Esophagus muscularis mucosa (tissue), 4 donors: ENCODE results near the gene CES2. TPM values are rescaled to one million over a fixed set of nuclear protein-coding genes. Genes with fewer than 3 reads are reported as not detected.

ENCODE experiments used
- DNase-seq: peaks from one replicate; pipeline ENCODE4 v3.0.0-alpha.2; 2017; ENCODE audit errors: extremely low spot score
- H3K27ac ChIP-seq, 4 donors: fragments of 200-600 bp; sonication (generic); replicated peaks in 1 of 4; 1 replicate in 3 of 4; 2 replicates in 1 of 4; pipeline ENCODE4 v1.5.1; 2016 to 2019; ENCODE audit warnings: mild to moderate bottlenecking in 1 of 4
- H3K27me3 ChIP-seq, 4 donors: fragments of 200-600 bp; sonication (generic); one replicate each; pipeline versions ENCODE4 v1.5.1 to v1.6.0; 2016 to 2019
- H3K36me3 ChIP-seq, 4 donors: fragments of 200-600 bp; sonication (generic); one replicate each; pipeline ENCODE4 v1.5.1; 2016 to 2019
- H3K4me1 ChIP-seq, 4 donors: fragments of 200-600 bp; sonication (generic); one replicate each; pipeline ENCODE4 v1.5.1; 2016 to 2019
- H3K4me3 ChIP-seq, 4 donors: fragments of 200-600 bp; sonication (generic); 1 replicate in 2 of 4; 2 replicates in 2 of 4; pipeline ENCODE4 v1.5.1; 2016 to 2019; ENCODE audit warnings: mild to moderate bottlenecking in 4 of 4, moderate library complexity in 1 of 4
- H3K9me3 ChIP-seq, 4 donors: fragments of 200-600 bp; sonication (generic); 1 replicate in 3 of 4; 2 replicates in 1 of 4; pipeline ENCODE4 v1.5.1; 2016 to 2019
- CTCF ChIP-seq, 3 experiments: fragments of 200-600 bp in 2 of 3; fragments of 450-650 bp in 1 of 3; sonication (generic) in 2 of 3; IDR thresholded peaks; one replicate each; pipeline ENCODE4 v1.5.1; 2017 to 2019; ENCODE audit warnings: antibody characterized with exemption in 3 of 3, mild to moderate bottlenecking in 2 of 3, moderate library complexity in 1 of 3
- EP300 ChIP-seq: sonication (generic); formaldehyde crosslinking; IDR thresholded peaks from one replicate; pipeline ENCODE4 v1.6.1; 2017; ENCODE audit warnings: antibody characterized with exemption
- POLR2A ChIP-seq: fragments of 450-650 bp; IDR thresholded peaks from one replicate; pipeline ENCODE4 v1.6.1; 2017; ENCODE audit warnings: antibody characterized with exemption, moderate library complexity, mild to moderate bottlenecking, low read depth
- POLR2AphosphoS5 ChIP-seq, 2 donors: sonication (generic); formaldehyde crosslinking; IDR thresholded peaks; one replicate each; pipeline ENCODE4 v1.6.1; 2017; ENCODE audit warnings: antibody characterized with exemption in 2 of 2
- WGBS: methylation state at CpG from one replicate; pipeline ENCODE4 v1.1.5; 2018; 5-methylcytosine and 5-hydroxymethylcytosine counted together
- intact Hi-C: fragments of 100-400 bp; cut with DNase I; formaldehyde crosslinking; loops from one replicate; pipeline ENCODE4 v1.15.1; 2023
- total RNA-seq, 4 donors: library from RNA; depleted of rRNA; stranded (reverse); fragments of >200 nt; gene quantifications; one replicate each; pipeline versions ENCODE4 v1.1.0 to v1.2.1, GENCODE V29; 2016

Gene CES2
- total RNA-seq, 4 donors from 2014 or later = 22.0 to 29.7 (median 26.8) TPM

- Histone ChIP-seq H3K9me3 (no peaks in the 10 kb centered on the region), H3K4me3 (no peak overlapping the region), H3K27ac (no peak overlapping the region), H3K36me3 (no peaks in the 10 kb centered on the region), H3K27me3 (peaks cover 0 to 6% (median 0%) of the 10 kb centered on the region in 4 donors), H3K4me1 (no peaks in the 10 kb centered on the region)
- no peak for TF ChIP-seq POLR2A
- no peak for TF ChIP-seq EP300
- TF ChIP-seq POLR2AphosphoS5 (IDR thresholded peaks at IDR 0.05) = no peak
- no peak for TF ChIP-seq CTCF (IDR thresholded peaks at IDR 0.05)
- DNase-seq = no peak
- WGBS = 96% methylated on average over 1 of the region's 1 CpG
- intact Hi-C loops = no loop called here
Measured at GRCh38 chr16:66960270-66960669, 25.0 kb downstream of the CES2 start.

DNA sequence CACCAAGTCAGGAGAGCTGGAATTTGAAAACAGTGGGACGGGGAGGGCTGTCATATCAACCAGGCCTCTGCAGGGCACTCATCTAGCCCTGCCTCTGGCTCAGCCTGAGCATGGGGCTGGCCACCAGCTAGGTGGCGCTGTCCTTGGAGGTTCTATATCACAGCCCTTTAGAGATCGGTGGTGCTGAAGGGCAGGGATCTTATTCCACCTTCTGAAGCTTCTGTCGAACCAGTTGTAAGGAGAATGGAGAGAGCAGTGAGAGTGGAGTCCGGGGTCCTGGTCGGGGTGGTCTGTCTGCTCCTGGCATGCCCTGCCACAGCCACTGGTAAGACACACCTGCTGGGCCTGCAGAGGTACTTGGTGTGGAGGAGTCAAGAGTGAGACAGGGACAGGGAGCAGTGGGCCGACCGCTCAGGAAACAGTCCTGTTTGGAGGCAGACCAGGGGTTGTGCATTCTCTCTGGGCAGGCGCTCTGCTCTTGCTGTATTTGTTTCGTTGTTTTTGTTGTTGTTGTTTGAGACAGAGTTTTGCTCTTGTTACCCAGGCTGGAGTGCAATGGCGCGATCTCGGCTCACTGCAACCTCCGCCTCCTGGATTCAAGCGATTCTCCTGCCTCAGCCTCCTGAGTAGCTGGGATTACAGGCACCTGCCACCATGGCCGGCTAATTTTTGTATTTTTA lies 25.9 kb downstream of the CES2 start, which contains the start of gene CES3:
Gene CES3, plus strand, starts transcription at position 202 of the 680 bp plus-strand sequence. Its CDS starts 42 bp downstream, at position 244.
- Histone ChIP-seq H3K27me3 (peaks cover 0 to 6% (median 0%) of the 10 kb centered on the region in 4 donors), H3K4me3 (no peak within 1 kb of the TSS), H3K27ac (no peak within 1 kb of the TSS), H3K4me1 (no peaks in the 10 kb centered on the region), H3K36me3 (no peaks in the 10 kb centered on the region), H3K9me3 (no peaks in the 10 kb centered on the region)
- no peak for DNase-seq
- WGBS = 76% methylated on average over 14 of the region's 16 CpGs
- intact Hi-C loops = no loop called here
- TF ChIP-seq POLR2AphosphoS5 (IDR thresholded peaks at IDR 0.05) (no peak), POLR2A (no peak), EP300 (no peak), CTCF (IDR thresholded peaks at IDR 0.05) (peak; percentile 35 to 63 (median 37))

- no peaks in the 10 kb centered on the region for H3K4me1 ChIP-seq
- no peak for DNase-seq
- no peaks in the 10 kb centered on the region for H3K36me3 ChIP-seq
- intact Hi-C loops = no loop called here
- H3K27ac ChIP-seq = no peak overlapping the region
- peaks cover 0 to 6% (median 0%) of the 10 kb centered on the region in 4 donors for H3K27me3 ChIP-seq
- no peak overlapping the region for H3K4me3 ChIP-seq
- no peaks in the 10 kb centered on the region for H3K9me3 ChIP-seq
- TF ChIP-seq POLR2A (no peak), POLR2AphosphoS5 (IDR thresholded peaks at IDR 0.05) (no peak), CTCF (IDR thresholded peaks at IDR 0.05) (no peak), EP300 (no peak)
- WGBS = 79% methylated on average over 5 of the region's 5 CpGs
Measured at GRCh38 chr16:66961914-66962313, 26.6 kb downstream of the CES2 start.

- Histone ChIP-seq H3K4me1 (no peaks in the 10 kb centered on the region), H3K36me3 (no peaks in the 10 kb centered on the region), H3K27me3 (peaks cover 0 to 6% (median 0%) of the 10 kb centered on the region in 4 donors), H3K9me3 (no peaks in the 10 kb centered on the region), H3K4me3 (no peak overlapping the region), H3K27ac (no peak overlapping the region)
- no peak for DNase-seq
- 63% methylated on average over 1 of the region's 6 CpGs for WGBS
- TF ChIP-seq CTCF (IDR thresholded peaks at IDR 0.05) = no peak
- TF ChIP-seq POLR2AphosphoS5 (IDR thresholded peaks at IDR 0.05) = no peak
- TF ChIP-seq POLR2A = no peak
- no peak for TF ChIP-seq EP300
- intact Hi-C loops = no loop called here
Measured at GRCh38 chr16:66964049-66964448, 28.7 kb downstream of the CES2 start.
